Measurements from ENCODE around the gene HERC2. TPM values are rescaled to one million over a fixed set of nuclear protein-coding genes. Genes with fewer than 3 reads are reported as not detected.

HERC2 gene
- total RNA-seq, 1 donor from 2014 or later, result 58.5 TPM

- Mint-ChIP-seq H3K4me3 (ENCODE audit: unreplicated experiment) (no peak overlapping the region), H3K36me3 (ENCODE audit: low read depth) (peaks cover 29% of the 10 kb centered on the region)
Observed at GRCh38 chr15:28118083-28118482, 203.9 kb downstream of the HERC2 start.

GRCh38 chr15:28117432-28117990 lies 204.5 kb downstream of the HERC2 start:
- Mint-ChIP-seq H3K27me3 (ENCODE audit: low read depth) (no peaks in the 10 kb centered on the region), H3K4me1 (ENCODE audit: low read depth) (peaks cover 6% of the 10 kb centered on the region), H3K36me3 (ENCODE audit: low read depth) (peaks cover 30% of the 10 kb centered on the region), H3K4me3 (ENCODE audit: unreplicated experiment) (no peak overlapping the region), H3K9me3 (ENCODE audit: low read depth) (no peaks in the 10 kb centered on the region), H3K27ac (ENCODE audit: unreplicated experiment) (no peak overlapping the region)
- no peak for DNase-seq (ENCODE audit: low spot score)
- TF ChIP-seq CTCF (IDR thresholded peaks at IDR 0.05), result no peak

More at GRCh38 chr15:28118083-28118482, 203.9 kb downstream of the HERC2 start:
- Mint-ChIP-seq H3K4me1 (ENCODE audit: low read depth) (peaks cover 6% of the 10 kb centered on the region), H3K9me3 (ENCODE audit: low read depth) (no peaks in the 10 kb centered on the region), H3K27me3 (ENCODE audit: low read depth) (no peaks in the 10 kb centered on the region), H3K27ac (ENCODE audit: unreplicated experiment) (no peak overlapping the region)
- no peak for TF ChIP-seq CTCF (IDR thresholded peaks at IDR 0.05)
- DNase-seq (ENCODE audit: low spot score), result no peak

- peak; percentile 92 for DNase-seq (ENCODE audit: low spot score)
- Mint-ChIP-seq H3K4me3 (ENCODE audit: unreplicated experiment) (no peak overlapping the region), H3K4me1 (ENCODE audit: low read depth) (peaks cover 6% of the 10 kb centered on the region), H3K9me3 (ENCODE audit: low read depth) (no peaks in the 10 kb centered on the region), H3K27ac (ENCODE audit: unreplicated experiment) (no peak overlapping the region), H3K27me3 (ENCODE audit: low read depth) (no peaks in the 10 kb centered on the region), H3K36me3 (ENCODE audit: low read depth) (peaks cover 34% of the 10 kb centered on the region)
- TF ChIP-seq CTCF (IDR thresholded peaks at IDR 0.05), result no peak
Observed at GRCh38 chr15:28116521-28117431, 205.2 kb downstream of the HERC2 start.

GRCh38 chr15:28115871-28116270 lies 206.1 kb downstream of the HERC2 start:
- Mint-ChIP-seq H3K9me3 (ENCODE audit: low read depth) (no peaks in the 10 kb centered on the region), H3K4me1 (ENCODE audit: low read depth) (peaks cover 6% of the 10 kb centered on the region), H3K36me3 (ENCODE audit: low read depth) (peaks cover 34% of the 10 kb centered on the region), H3K4me3 (ENCODE audit: unreplicated experiment) (no peak overlapping the region), H3K27me3 (ENCODE audit: low read depth) (no peaks in the 10 kb centered on the region), H3K27ac (ENCODE audit: unreplicated experiment) (no peak overlapping the region)
- TF ChIP-seq CTCF (IDR thresholded peaks at IDR 0.05), result no peak
- DNase-seq (ENCODE audit: low spot score), result no peak

- TF ChIP-seq CTCF (IDR thresholded peaks at IDR 0.05), result no peak
- Mint-ChIP-seq H3K36me3 (ENCODE audit: low read depth) (peaks cover 31% of the 10 kb centered on the region), H3K4me3 (ENCODE audit: unreplicated experiment) (no peak overlapping the region), H3K27ac (ENCODE audit: unreplicated experiment) (no peak overlapping the region), H3K9me3 (ENCODE audit: low read depth) (no peaks in the 10 kb centered on the region), H3K27me3 (ENCODE audit: low read depth) (no peaks in the 10 kb centered on the region), H3K4me1 (ENCODE audit: low read depth) (peaks cover 13% of the 10 kb centered on the region)
- peak; percentile 83 for DNase-seq (ENCODE audit: low spot score)
Observed at GRCh38 chr15:28114721-28115622, 207.0 kb downstream of the HERC2 start.

Data from chondrocyte (in vitro differentiated cells).